Retinal pigment epithelial cell (primary cell): Measurements from ENCODE around the gene DSG1.
A peak's percentile ranks its signal among the peaks of the same experiment; 100 is the strongest.

ENCODE experiments used
- DNase-seq: peaks from one replicate; pipeline ENCODE4 v3.0.0-alpha.2; 2010; ENCODE audit warnings: low read depth
- H3K4me3 ChIP-seq: 2 replicates; pipeline ENCODE4 v1.5.1; 2011; ENCODE audit warnings: mild to moderate bottlenecking, low read length, control low read depth, moderate library complexity
- TF ChIP-seq, protein P1 (sequence below): conservative IDR thresholded peaks from 2 replicates; pipeline ENCODE4 v1.5.1; 2011; ENCODE audit warnings: low read depth, low read length, control low read depth, inconsistent platforms

DSG1 gene

DNA sequence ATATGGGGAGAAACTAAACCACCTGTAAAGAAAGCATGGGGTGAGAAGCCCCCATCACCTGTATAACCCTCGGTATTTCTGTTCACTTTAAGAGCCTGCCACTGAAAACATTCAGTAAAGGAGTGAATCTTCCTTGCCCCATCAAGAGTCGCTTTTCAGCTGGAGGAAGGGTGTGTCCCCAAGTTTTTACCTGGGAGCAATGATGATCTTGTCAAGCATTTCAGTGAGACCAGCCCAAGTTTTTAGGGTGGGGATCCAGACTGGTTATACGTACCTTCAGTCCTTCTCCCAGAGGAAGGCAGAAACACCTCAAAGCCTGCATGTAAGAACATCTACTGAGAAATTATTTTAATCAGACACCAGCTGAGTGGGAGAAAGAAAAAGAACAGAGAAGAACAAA is at the start of gene DSG1:
Gene DSG1, plus strand, starts transcription at position 301 of the 400 bp plus-strand sequence. CDS start 141 bp downstream, outside the sequence.
- H3K4me3 ChIP-seq = no peak within 1 kb of the TSS
- no peak for DNase-seq
- TF ChIP-seq, protein P1, sequence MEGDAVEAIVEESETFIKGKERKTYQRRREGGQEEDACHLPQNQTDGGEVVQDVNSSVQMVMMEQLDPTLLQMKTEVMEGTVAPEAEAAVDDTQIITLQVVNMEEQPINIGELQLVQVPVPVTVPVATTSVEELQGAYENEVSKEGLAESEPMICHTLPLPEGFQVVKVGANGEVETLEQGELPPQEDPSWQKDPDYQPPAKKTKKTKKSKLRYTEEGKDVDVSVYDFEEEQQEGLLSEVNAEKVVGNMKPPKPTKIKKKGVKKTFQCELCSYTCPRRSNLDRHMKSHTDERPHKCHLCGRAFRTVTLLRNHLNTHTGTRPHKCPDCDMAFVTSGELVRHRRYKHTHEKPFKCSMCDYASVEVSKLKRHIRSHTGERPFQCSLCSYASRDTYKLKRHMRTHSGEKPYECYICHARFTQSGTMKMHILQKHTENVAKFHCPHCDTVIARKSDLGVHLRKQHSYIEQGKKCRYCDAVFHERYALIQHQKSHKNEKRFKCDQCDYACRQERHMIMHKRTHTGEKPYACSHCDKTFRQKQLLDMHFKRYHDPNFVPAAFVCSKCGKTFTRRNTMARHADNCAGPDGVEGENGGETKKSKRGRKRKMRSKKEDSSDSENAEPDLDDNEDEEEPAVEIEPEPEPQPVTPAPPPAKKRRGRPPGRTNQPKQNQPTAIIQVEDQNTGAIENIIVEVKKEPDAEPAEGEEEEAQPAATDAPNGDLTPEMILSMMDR = no peak

DNA sequence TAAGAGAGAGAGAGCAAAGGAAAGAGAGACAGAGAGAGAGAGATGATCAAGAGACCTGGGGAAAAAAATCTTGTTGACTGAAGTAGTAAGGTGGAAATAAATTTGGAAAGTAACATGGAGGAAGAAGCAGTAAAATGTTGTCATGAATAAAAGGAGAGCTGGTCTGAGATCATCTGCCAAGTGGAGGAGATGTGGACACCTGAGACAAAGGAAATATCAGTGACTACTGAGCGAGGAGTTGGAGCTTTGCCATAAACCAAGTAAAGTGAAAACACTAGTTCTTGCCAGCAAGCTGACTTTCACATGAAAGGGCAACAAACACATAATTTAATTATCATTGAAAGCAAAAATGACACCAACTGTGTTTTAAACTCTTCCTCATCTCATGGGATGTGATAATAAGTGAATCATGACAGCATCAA is 49.0 kb upstream of the DSG1 start:
- no peak overlapping the region for H3K4me3 ChIP-seq
- DNase-seq = no peak
- TF ChIP-seq, protein P1 = no peak

DNA sequence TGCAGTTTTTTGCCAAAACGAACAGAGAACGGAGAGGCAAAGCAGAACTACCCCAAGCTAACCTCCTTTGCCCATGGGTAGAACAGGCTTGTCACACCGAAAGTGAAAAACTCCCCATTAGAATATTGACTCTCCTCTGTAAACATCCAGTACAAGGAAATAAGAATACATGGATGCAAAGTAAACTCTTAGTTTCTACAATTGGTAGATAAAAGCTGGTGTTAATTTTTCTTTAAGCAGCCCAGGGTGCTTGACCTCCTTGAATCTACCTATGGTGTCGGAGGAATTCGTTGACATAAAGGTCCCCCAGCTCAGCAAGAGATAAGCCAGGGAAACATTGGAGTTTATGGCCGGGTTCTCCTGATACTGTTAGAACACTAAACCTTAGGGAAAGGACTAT is 48.4 kb upstream of the DSG1 start:
- DNase-seq = no peak
- TF ChIP-seq, protein P1 = no peak
- no peak overlapping the region for H3K4me3 ChIP-seq

DNA sequence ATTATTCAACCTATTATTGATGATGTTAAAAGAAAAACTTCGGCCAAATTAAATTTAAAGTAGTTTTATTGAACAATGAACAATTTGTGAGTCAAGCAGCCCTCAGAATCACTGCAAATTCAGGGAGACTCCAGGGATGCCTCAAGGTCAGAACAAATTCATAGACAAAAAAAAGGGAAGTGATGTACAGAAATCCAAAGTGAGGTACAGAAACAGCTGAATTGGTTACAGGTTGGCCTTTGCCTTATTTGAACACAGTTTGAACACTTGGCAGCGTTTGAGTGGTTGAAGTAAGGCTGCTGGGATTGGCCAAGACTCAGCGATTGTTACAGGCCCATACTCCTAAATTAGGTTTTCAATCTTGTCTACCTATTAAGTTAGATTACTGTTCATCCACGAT is 47.4 kb upstream of the DSG1 start:
- DNase-seq = no peak
- H3K4me3 ChIP-seq = no peak overlapping the region

DNA sequence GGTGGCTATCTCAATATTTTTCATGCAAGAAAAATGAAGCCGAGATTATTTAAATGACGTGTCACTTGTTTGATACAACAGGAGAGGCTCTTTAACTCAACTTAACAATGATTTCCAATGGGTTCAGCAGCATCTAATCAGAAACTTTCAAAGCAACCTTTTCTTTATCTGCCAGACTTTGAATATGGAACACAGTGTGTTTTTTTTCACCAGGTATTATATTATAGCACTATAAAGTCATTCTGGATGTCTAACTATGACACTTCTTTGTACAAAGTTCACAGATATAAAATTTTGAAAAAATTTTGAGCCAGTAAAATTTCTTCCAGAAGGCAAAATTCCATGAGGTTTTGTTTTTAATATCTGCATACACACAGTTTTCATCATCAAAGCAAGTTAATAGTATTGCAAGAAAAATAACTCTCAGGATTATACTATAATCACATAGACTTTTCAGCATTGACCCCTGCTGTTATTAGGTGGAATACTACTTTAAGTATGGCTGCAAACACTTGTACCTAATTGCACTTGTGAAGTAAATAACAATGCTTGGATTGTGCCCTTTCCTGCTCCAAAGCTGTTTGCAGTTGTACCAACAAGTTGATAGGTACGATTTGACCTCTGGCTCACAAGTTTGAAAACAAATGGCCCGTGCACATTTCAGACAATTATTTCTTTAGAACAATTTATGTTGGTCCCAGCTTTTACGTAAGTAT is 44.0 kb upstream of the DSG1 start:
- DNase-seq = no peak
- TF ChIP-seq, protein P1 = peak; percentile 18
- no peak overlapping the region for H3K4me3 ChIP-seq

More for the DNA sequence above, 47.4 kb upstream of the DSG1 start:
- TF ChIP-seq, protein P1 = no peak

DNA sequence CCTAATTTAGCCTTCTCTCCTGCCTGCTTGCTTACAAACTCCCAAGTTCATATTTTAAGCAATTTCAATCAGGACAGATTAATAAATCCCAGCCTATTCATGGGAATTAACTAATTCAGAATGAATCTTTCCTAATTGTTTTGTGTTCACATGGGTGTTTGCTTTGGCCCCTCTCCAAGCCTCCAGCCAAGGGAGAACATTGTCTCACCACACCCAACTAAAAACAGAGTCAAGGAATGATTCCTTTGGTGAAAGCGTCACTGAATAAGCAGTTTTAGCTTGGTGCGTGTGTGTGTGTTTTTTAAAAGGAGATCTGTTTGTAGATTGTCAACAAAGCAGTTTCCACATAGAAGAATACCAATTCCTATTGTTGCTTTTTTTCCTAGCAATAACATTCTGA is 43.0 kb upstream of the DSG1 start:
- TF ChIP-seq, protein P1 = no peak
- H3K4me3 ChIP-seq = no peak overlapping the region
- DNase-seq = peak; percentile 62
